Mesendoderm (in vitro differentiated cells): Measurements from ENCODE around the gene MMP20. TPM values are rescaled to one million over a fixed set of nuclear protein-coding genes. Genes with fewer than 3 reads are reported as not detected.
A peak's percentile ranks its signal among the peaks of the same experiment; 100 is the strongest.

Source experiments
- DNase-seq: peaks from one replicate; pipeline ENCODE4 v3.0.0; 2013
- H2AK5ac ChIP-seq: 2 replicates; pipeline ENCODE4 v1.6.1; 2013; ENCODE audit warnings: low read length, inconsistent platforms
- H2BK120ac ChIP-seq: 2 replicates; pipeline ENCODE4 v1.6.1; 2013; ENCODE audit warnings: low read depth, mild to moderate bottlenecking, low read length, moderate library complexity, mixed read lengths
- H2BK15ac ChIP-seq: replicated peaks from 2 replicates; pipeline ENCODE4 v1.6.1; 2013; ENCODE audit warnings: low read depth, mild to moderate bottlenecking, moderate library complexity
- H2BK5ac ChIP-seq: 2 replicates; pipeline ENCODE4 v1.6.1; 2013; ENCODE audit warnings: low read length, inconsistent platforms
- H3K18ac ChIP-seq: 2 replicates; pipeline ENCODE4 v1.6.1; 2013; ENCODE audit warnings: mild to moderate bottlenecking, low read length, mixed read lengths
- H3K23ac ChIP-seq: one replicate; pipeline ENCODE4 v1.6.1; 2013; ENCODE audit warnings: low read length
- H3K27ac ChIP-seq: 2 replicates; pipeline ENCODE4 v1.5.1; 2013; ENCODE audit warnings: low read depth, mild to moderate bottlenecking, inconsistent platforms, low read length, moderate library complexity
- H3K27me3 ChIP-seq: 2 replicates; pipeline ENCODE4 v1.6.1; 2013; ENCODE audit warnings: low read length, control low read depth, mild to moderate bottlenecking, inconsistent platforms; ENCODE audit not compliant: insufficient read depth, poor library complexity
- H3K36me3 ChIP-seq: 2 replicates; pipeline ENCODE4 v1.6.1; 2013; ENCODE audit warnings: low read length, inconsistent platforms; ENCODE audit not compliant: control insufficient read depth, insufficient read depth
- H3K4ac ChIP-seq: one replicate; pipeline ENCODE4 v1.6.1; 2013; ENCODE audit warnings: low read depth, mild to moderate bottlenecking, low read length, moderate library complexity
- H3K4me1 ChIP-seq: 2 replicates; pipeline ENCODE4 v1.6.1; 2013; ENCODE audit warnings: low read depth, low read length, inconsistent platforms; ENCODE audit not compliant: control insufficient read depth
- H3K4me2 ChIP-seq: 2 replicates; pipeline ENCODE4 v1.6.1; 2013; ENCODE audit warnings: low read length
- H3K4me3 ChIP-seq: 2 replicates; pipeline ENCODE4 v1.5.1; 2013; ENCODE audit warnings: mild to moderate bottlenecking, low read length
- H3K56ac ChIP-seq: one replicate; pipeline ENCODE4 v1.6.1; 2013; ENCODE audit warnings: low read length
- H3K79me1 ChIP-seq: 2 replicates; pipeline ENCODE4 v1.6.1; 2013; ENCODE audit warnings: low read length, inconsistent platforms
- H3K79me2 ChIP-seq: 2 replicates; pipeline ENCODE4 v1.6.1; 2013; ENCODE audit warnings: mild to moderate bottlenecking, low read length; ENCODE audit not compliant: control insufficient read depth, insufficient read depth
- H3K9ac ChIP-seq: 2 replicates; pipeline ENCODE4 v1.6.1; 2013; ENCODE audit warnings: low read length, inconsistent platforms
- H4K5ac ChIP-seq: one replicate; pipeline ENCODE4 v1.6.1; 2013; ENCODE audit warnings: low read length
- H4K8ac ChIP-seq: one replicate; pipeline ENCODE4 v1.6.1; 2013; ENCODE audit warnings: low read depth, mild to moderate bottlenecking, control low read depth, low read length, moderate library complexity
- WGBS: extraction: QIAGEN DNeasy Blood & Tissue Kit; methylation state at CpG from one replicate; pipeline ENCODE4 v1.1.7; 2013; ENCODE audit warnings: low lambda C conversion rate, missing lambda C conversion rate; ENCODE audit not compliant: insufficient coverage; ENCODE audit errors: extremely low coverage; 5-methylcytosine and 5-hydroxymethylcytosine counted together
- polyA plus RNA-seq, 2 experiments: library from polyadenylated mRNA; stranded (reverse); fragments of 200-250 nt; gene quantifications; one replicate each; pipeline ENCODE4 v1.2.3, GENCODE V29; 2013

The MMP20 gene, protein sequence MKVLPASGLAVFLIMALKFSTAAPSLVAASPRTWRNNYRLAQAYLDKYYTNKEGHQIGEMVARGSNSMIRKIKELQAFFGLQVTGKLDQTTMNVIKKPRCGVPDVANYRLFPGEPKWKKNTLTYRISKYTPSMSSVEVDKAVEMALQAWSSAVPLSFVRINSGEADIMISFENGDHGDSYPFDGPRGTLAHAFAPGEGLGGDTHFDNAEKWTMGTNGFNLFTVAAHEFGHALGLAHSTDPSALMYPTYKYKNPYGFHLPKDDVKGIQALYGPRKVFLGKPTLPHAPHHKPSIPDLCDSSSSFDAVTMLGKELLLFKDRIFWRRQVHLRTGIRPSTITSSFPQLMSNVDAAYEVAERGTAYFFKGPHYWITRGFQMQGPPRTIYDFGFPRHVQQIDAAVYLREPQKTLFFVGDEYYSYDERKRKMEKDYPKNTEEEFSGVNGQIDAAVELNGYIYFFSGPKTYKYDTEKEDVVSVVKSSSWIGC
- polyA plus RNA-seq (2013, experiment 1 of 2): not detected
- not detected for polyA plus RNA-seq (2013, experiment 2 of 2)

DNA sequence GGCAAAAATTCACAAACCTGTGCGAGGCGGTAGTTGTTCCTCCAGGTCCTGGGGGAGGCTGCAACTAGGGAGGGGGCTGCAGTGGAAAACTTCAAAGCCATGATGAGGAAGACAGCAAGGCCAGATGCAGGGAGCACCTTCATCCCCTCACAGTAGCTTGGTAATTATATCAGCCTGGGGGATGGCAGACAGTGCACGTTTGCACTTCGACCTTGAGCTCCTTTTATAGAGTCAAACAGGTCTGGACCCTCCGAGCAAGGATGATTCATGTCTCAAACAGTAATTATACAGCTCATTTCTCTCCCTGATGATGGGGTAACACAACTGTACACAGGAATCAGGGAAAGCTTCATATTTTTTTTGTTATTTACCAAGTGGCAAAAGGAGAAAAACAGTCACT is at the start of gene MMP20:
Gene MMP20 (minus strand): TSS at position 156 of the 400 bp plus-strand sequence. CDS start 13 bp downstream, at position 143.
- H3K9ac ChIP-seq: no peak within 1 kb of the TSS
- H3K79me2 ChIP-seq: no peaks in the 10 kb centered on the region
- no peak within 1 kb of the TSS for H3K4ac ChIP-seq
- H3K27me3 ChIP-seq: no peaks in the 10 kb centered on the region
- H3K79me1 ChIP-seq: no peaks in the 10 kb centered on the region
- no peak within 1 kb of the TSS for H4K5ac ChIP-seq
- H2AK5ac ChIP-seq: no peak within 1 kb of the TSS
- H3K4me2 ChIP-seq: no peak within 1 kb of the TSS
- H3K4me3 ChIP-seq: no peak within 1 kb of the TSS
- no peak within 1 kb of the TSS for H2BK15ac ChIP-seq
- no peak within 1 kb of the TSS for H3K23ac ChIP-seq
- whole genome bisulfite sequencing: no CpG with 5 or more reads among the region's 5 CpGs
- no peak within 1 kb of the TSS for H2BK120ac ChIP-seq
- H3K36me3 ChIP-seq: no peaks in the 10 kb centered on the region
- no peak within 1 kb of the TSS for H3K27ac ChIP-seq
- H3K4me1 ChIP-seq: no peaks in the 10 kb centered on the region
- no peak within 1 kb of the TSS for H2BK5ac ChIP-seq
- H4K8ac ChIP-seq: no peak within 1 kb of the TSS
- H3K56ac ChIP-seq: no peak within 1 kb of the TSS
- no peak for DNase-seq
- H3K18ac ChIP-seq: no peak within 1 kb of the TSS

DNA sequence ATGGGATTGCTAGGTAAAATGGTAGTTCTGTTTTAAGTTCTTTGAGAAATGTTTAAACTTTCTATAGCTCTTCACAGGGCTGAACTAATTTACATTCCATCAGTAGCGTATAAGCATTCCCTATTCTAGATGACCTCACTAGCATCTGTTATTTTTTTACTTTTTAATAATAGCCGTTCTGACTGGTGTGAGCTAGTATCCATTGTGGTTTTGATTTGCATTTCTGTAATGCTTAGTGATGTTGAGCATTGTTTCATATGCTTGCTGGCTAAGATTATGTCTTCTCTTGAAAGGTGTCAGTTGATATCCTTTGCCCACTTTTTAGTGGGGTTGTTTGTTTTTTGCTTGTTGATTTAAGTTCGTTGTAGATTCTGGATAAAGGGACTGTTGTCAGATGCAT is 44.5 kb upstream of the MMP20 start:
- Histone ChIP-seq H3K4ac (no peak overlapping the region), H3K79me1 (no peaks in the 10 kb centered on the region), H2BK120ac (no peak overlapping the region), H3K56ac (no peak overlapping the region), H3K36me3 (no peaks in the 10 kb centered on the region), H3K4me1 (peaks cover 2% of the 10 kb centered on the region), H3K23ac (no peak overlapping the region), H3K27ac (no peak overlapping the region), H3K4me2 (no peak overlapping the region), H3K79me2 (no peaks in the 10 kb centered on the region), H2BK5ac (no peak overlapping the region), H3K18ac (no peak overlapping the region), H2AK5ac (no peak overlapping the region), H2BK15ac (no peak overlapping the region), H3K9ac (no peak overlapping the region), H3K4me3 (no peak overlapping the region), H3K27me3 (no peaks in the 10 kb centered on the region), H4K8ac (no peak overlapping the region), H4K5ac (no peak overlapping the region)
- DNase-seq: no peak
- WGBS: no CpG with 5 or more reads among the region's 3 CpGs

DNA sequence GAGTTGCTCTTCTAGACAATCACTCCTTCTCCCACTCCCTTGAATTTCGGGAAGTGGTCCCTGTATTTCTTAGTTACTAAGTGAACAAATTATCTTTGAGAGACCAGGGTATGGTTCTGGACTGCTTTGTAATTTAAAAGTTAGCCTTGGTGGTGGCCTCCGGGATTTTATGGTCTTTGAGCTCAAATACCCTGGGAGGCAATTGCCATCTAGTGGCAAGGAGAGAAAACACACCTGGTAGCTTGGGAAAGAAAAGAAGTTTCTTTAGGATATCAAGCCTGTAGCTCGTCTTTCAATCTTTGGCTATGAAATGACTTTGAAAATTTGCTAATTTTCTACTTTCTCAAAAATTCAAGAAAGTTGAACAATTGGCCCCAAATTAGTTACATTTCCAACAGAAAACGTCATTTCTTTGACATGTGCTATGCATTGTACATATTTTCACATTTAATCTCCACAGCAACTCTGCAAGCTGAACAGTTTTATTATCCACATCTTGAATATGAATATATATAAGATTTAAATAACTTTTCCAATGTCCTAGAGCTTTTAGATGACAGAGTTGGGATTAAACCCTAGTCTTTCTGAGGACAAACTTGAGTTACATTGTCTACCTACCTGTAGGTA is 41.3 kb upstream of the MMP20 start:
- DNase-seq: peak; percentile 67
- H3K4ac ChIP-seq: no peak overlapping the region

GRCh38 chr11:102664001-102664752 is 39.0 kb upstream of the MMP20 start:
- Histone ChIP-seq H2AK5ac (no peak overlapping the region), H3K4me1 (no peaks in the 10 kb centered on the region), H2BK120ac (no peak overlapping the region), H2BK15ac (no peak overlapping the region), H4K5ac (no peak overlapping the region), H2BK5ac (no peak overlapping the region), H3K23ac (no peak overlapping the region), H3K4ac (no peak overlapping the region), H3K27ac (no peak overlapping the region), H3K4me3 (no peak overlapping the region), H3K27me3 (no peaks in the 10 kb centered on the region), H4K8ac (no peak overlapping the region), H3K56ac (no peak overlapping the region), H3K79me1 (no peaks in the 10 kb centered on the region), H3K9ac (no peak overlapping the region), H3K4me2 (no peak overlapping the region), H3K36me3 (no peaks in the 10 kb centered on the region), H3K18ac (no peak overlapping the region), H3K79me2 (no peaks in the 10 kb centered on the region)
- peak; percentile 33 for DNase-seq
- WGBS: no CpG with 5 or more reads among the region's 13 CpGs

More for the DNA sequence above, 41.3 kb upstream of the MMP20 start:
- H3K9ac ChIP-seq: no peak overlapping the region
- H2AK5ac ChIP-seq: no peak overlapping the region
- H3K18ac ChIP-seq: no peak overlapping the region
- H3K79me1 ChIP-seq: no peaks in the 10 kb centered on the region
- H3K27ac ChIP-seq: no peak overlapping the region
- H3K23ac ChIP-seq: no peak overlapping the region
- no peak overlapping the region for H2BK5ac ChIP-seq
- no peaks in the 10 kb centered on the region for H3K79me2 ChIP-seq
- no peak overlapping the region for H3K4me2 ChIP-seq
- H3K4me3 ChIP-seq: no peak overlapping the region
- H3K4me1 ChIP-seq: no peaks in the 10 kb centered on the region
- H3K56ac ChIP-seq: no peak overlapping the region
- whole genome bisulfite sequencing: no CpG with 5 or more reads among the region's 4 CpGs
- H4K5ac ChIP-seq: no peak overlapping the region
- H2BK120ac ChIP-seq: no peak overlapping the region
- H4K8ac ChIP-seq: no peak overlapping the region
- no peak overlapping the region for H2BK15ac ChIP-seq
- H3K27me3 ChIP-seq: no peaks in the 10 kb centered on the region
- no peaks in the 10 kb centered on the region for H3K36me3 ChIP-seq

DNA sequence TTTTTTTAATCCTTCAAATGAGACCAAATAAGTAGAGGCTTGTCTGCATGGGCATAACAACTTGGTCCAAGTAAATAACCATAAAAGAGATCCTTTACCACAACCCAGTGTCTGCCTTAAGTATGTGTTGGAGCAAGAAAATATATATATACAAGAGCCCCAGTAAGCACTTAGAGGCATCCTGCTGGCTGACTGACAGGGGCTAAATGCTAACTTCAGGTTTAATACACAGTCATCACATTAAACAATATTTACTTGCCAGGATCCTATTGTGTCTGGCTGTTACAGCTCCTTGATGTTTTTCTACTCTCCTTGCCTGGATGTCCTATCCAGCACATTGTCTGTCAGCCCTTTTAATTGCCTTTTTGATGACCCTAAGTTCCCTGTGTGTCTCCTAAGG is 37.5 kb upstream of the MMP20 start:
- Histone ChIP-seq H3K36me3 (no peaks in the 10 kb centered on the region), H2BK5ac (no peak overlapping the region), H3K23ac (no peak overlapping the region), H4K5ac (no peak overlapping the region), H3K18ac (no peak overlapping the region), H3K4me1 (no peaks in the 10 kb centered on the region), H3K27me3 (no peaks in the 10 kb centered on the region), H2AK5ac (no peak overlapping the region), H3K4ac (no peak overlapping the region), H3K9ac (no peak overlapping the region), H2BK120ac (no peak overlapping the region), H4K8ac (no peak overlapping the region), H3K4me2 (no peak overlapping the region), H3K4me3 (no peak overlapping the region), H3K79me2 (no peaks in the 10 kb centered on the region), H3K79me1 (no peaks in the 10 kb centered on the region), H3K27ac (no peak overlapping the region), H2BK15ac (no peak overlapping the region), H3K56ac (no peak overlapping the region)
- DNase-seq: no peak
